HL-60 (cell line): ENCODE data around the gene SRMS.

Experiments
- DNase-seq, 2 experiments: peaks; one replicate each; pipeline ENCODE4 v3.0.0-alpha.2; 2010 to 2020; ENCODE audit warnings: low read depth in 1 of 2, low spot score in 1 of 2
- H3K27ac ChIP-seq: fragments of 250-450 bp; sonication (Bioruptor Pico); replicated peaks from 2 replicates; pipeline ENCODE4 v1.5.1; 2020; ENCODE audit warnings: mild to moderate bottlenecking, moderate library complexity
- H3K27me3 ChIP-seq: fragments of 250-450 bp; sonication (Bioruptor Pico); 2 replicates; pipeline ENCODE4 v1.5.1; 2021; ENCODE audit warnings: mild to moderate bottlenecking, moderate library complexity; ENCODE audit not compliant: insufficient read depth, poor library complexity, severe bottlenecking
- H3K4me3 ChIP-seq: replicated peaks from 2 replicates; pipeline ENCODE4 v1.5.1; 2011; ENCODE audit warnings: mild to moderate bottlenecking, control low read depth, low read length; ENCODE audit not compliant: insufficient read depth
- CTCF ChIP-seq: IDR thresholded peaks from one replicate; pipeline ENCODE4 v1.5.1; 2011; ENCODE audit warnings: low read length, control low read depth, inconsistent platforms; ENCODE audit not compliant: insufficient read depth
- GABPA ChIP-seq: IDR thresholded peaks from 2 replicates; pipeline ENCODE4 v1.6.1; 2012; ENCODE audit warnings: low read depth
- POLR2AphosphoS5 ChIP-seq: IDR thresholded peaks from 2 replicates; pipeline ENCODE4 v1.6.1; 2012; ENCODE audit warnings: low read depth
- REST ChIP-seq: IDR thresholded peaks from 2 replicates; pipeline ENCODE4 v1.6.1; 2012; ENCODE audit warnings: low read depth; ENCODE audit not compliant: insufficient replicate concordance
- SPI1 ChIP-seq: IDR thresholded peaks from 2 replicates; pipeline ENCODE4 v1.6.1; 2012; ENCODE audit warnings: low read depth, mild to moderate bottlenecking, borderline replicate concordance

SRMS gene

DNA sequence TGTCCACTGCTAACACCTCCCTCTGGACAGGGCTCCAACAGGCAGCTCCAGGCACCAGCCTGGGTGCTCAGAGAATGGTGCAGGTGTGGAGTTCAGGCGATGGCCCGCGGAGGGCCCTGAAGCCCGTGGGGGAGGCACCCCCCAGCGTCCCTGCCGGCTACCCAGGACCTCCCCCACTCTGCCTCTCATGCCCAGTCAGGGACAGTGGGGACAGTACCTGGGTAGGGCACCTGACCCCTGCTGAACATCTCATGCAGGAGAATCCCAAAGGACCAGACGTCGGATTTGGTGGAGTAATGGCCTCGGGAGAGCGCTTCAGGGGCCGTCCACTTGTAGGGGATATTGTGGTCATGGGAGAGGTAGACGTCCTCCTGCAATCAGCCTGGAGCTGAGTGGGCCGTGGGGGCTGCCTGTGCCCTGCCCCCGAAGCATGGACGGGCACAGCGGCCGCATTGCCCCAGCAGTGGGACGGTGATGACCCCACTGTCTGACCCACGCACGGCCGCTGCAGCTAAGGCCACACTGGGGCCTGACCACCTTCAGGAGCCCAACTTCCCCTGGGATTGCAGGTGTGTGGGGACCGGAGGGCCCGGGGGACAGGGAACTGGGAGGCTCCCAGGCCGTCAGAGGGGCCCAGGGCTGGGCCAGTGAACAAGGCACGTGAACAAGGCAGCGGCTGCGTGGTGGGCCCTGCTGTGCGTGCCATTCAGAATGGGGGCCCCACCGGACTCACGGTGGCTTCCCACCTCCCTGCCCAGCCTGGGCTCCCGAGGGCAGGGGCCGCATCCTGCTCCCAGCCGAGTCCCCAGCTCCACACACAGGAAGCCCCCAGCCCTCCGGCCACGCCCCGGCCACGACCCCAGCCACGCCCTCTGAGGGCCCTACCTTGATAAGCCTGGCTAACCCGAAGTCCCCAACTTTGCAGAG lies 17.4 kb downstream of the SRMS start:
- H3K27me3 ChIP-seq: peaks cover 9% of the 10 kb centered on the region
- no peak overlapping the region for H3K27ac ChIP-seq
- H3K4me3 ChIP-seq: no peak overlapping the region
- DNase-seq: no peak
- TF ChIP-seq POLR2AphosphoS5: no peak
- no peak for TF ChIP-seq CTCF
- no peak for TF ChIP-seq SPI1
- TF ChIP-seq REST: no peak
- no peak for TF ChIP-seq GABPA

GRCh38 chr20:63529180-63529860 lies 18.2 kb downstream of the SRMS start:
- Histone ChIP-seq H3K27ac (no peak overlapping the region), H3K27me3 (peaks cover 9% of the 10 kb centered on the region), H3K4me3 (no peak overlapping the region)
- TF ChIP-seq GABPA (no peak), POLR2AphosphoS5 (no peak), SPI1 (no peak), REST (no peak), CTCF (no peak)
- DNase-seq: no peak

GRCh38 chr20:63527184-63527583 lies 20.4 kb downstream of the SRMS start:
- no peak for TF ChIP-seq POLR2AphosphoS5
- TF ChIP-seq SPI1: no peak
- no peak for TF ChIP-seq CTCF
- no peak for TF ChIP-seq REST
- no peak for TF ChIP-seq GABPA

More at GRCh38 chr20:63527184-63527583, 20.4 kb downstream of the SRMS start:
- no peak for DNase-seq
- Histone ChIP-seq H3K27ac (no peak overlapping the region), H3K27me3 (no peaks in the 10 kb centered on the region), H3K4me3 (no peak overlapping the region)
